Mononuclear cell (primary cell): ENCODE data around the gene SRGAP3. TPM values are rescaled to one million over a fixed set of nuclear protein-coding genes. Genes with fewer than 3 reads are reported as not detected.

Experiments used
- H3K27me3 ChIP-seq: 2 replicates; pipeline ENCODE4 v1.6.0; 2011; ENCODE audit warnings: low read length, control low read depth; ENCODE audit not compliant: insufficient read depth
- H3K4me1 ChIP-seq: 2 replicates; pipeline ENCODE4 v1.5.1; 2011; ENCODE audit warnings: mild to moderate bottlenecking, low read length, control low read depth; ENCODE audit not compliant: insufficient read depth
- H3K4me3 ChIP-seq: 2 replicates; pipeline ENCODE4 v1.5.1; 2011; ENCODE audit warnings: mild to moderate bottlenecking, low read length, moderate library complexity
- H3K9me3 ChIP-seq: 2 replicates; pipeline ENCODE4 v1.5.1; 2011; ENCODE audit warnings: low read depth, mild to moderate bottlenecking, control low read depth, low read length
- total RNA-seq: library from RNA; depleted of rRNA; stranded (reverse); fragments of >200 nt; gene quantifications from one replicate; pipeline ENCODE4 v1.2.3, GENCODE V29; 2012

SRGAP3 gene
- total RNA-seq, 1 donor: 2.2 TPM

DNA sequence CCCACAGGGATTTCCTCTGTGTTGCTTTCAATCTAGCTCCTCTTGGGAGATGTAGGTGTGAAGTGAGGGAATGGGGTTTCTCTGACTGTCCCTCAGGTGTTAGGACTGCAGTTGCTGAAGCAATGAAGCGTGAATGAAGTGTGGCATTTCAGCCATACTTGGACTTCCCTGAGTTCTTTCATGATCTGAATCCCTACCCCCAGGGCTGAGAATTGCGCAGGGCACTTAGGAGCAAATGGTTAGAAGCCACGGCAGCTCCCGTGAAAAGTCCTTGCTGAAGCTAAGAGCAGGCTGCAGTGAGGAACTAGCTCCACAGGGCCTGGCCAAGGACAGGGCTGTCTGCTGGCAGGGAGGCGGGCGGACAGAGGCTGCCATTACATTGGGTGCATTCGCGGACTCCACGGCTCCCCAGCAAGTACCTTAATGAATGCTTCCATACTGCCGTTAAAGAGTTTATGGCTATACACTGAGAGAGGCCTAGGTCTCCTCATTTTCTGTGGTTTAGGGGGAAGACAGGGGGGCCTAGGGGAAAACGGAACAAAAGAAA lies 217.1 kb downstream of the SRGAP3 start:
- H3K27me3 ChIP-seq: no peaks in the 10 kb centered on the region
- H3K4me3 ChIP-seq: no peak overlapping the region

DNA sequence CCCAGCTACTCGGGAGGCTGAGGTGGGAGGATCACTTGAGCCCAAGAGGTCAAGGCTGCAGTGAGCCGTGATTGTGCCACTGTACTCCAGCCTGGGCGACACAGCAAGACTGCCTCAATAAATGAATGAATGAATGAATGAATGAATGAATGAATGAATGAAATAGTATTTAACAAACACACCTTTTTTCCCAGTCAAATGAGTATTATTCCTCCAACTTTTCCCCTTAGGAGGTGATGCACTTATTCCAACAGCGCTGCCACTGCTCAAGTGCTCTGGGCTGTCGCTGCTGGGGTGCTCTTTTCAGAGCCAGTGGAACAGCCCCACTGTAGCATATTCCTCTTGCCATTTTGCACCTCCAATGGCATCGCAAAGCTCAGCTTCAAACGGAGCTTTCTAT lies 219.4 kb downstream of the SRGAP3 start:
- Histone ChIP-seq H3K4me3 (no peak overlapping the region), H3K9me3 (no peaks in the 10 kb centered on the region), H3K4me1 (no peaks in the 10 kb centered on the region), H3K27me3 (no peaks in the 10 kb centered on the region)

More for the DNA sequence above, 217.1 kb downstream of the SRGAP3 start:
- H3K9me3 ChIP-seq: no peaks in the 10 kb centered on the region
- peaks cover 21% of the 10 kb centered on the region for H3K4me1 ChIP-seq

DNA sequence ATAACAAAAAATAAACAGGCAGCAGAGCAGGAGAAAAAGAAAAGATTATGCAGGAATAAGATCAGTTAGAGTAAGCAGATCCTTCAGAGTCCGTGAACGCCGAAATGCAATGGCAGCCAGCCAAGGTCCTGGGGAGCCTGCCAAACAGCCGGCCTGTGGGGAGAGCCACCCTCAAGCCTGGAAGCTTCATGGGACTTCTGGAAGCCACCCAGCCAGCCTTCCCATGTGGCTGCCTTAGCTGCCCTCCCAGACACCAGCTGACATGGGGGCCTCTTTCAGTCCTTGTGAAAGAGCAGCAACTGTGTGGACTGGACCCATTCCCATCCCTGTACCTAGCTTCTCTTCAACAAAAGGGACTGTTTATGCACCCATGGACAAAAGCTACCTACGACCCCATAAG lies 221.3 kb downstream of the SRGAP3 start:
- H3K4me3 ChIP-seq: no peak overlapping the region
- H3K9me3 ChIP-seq: no peaks in the 10 kb centered on the region
- no peaks in the 10 kb centered on the region for H3K4me1 ChIP-seq
- no peaks in the 10 kb centered on the region for H3K27me3 ChIP-seq

DNA sequence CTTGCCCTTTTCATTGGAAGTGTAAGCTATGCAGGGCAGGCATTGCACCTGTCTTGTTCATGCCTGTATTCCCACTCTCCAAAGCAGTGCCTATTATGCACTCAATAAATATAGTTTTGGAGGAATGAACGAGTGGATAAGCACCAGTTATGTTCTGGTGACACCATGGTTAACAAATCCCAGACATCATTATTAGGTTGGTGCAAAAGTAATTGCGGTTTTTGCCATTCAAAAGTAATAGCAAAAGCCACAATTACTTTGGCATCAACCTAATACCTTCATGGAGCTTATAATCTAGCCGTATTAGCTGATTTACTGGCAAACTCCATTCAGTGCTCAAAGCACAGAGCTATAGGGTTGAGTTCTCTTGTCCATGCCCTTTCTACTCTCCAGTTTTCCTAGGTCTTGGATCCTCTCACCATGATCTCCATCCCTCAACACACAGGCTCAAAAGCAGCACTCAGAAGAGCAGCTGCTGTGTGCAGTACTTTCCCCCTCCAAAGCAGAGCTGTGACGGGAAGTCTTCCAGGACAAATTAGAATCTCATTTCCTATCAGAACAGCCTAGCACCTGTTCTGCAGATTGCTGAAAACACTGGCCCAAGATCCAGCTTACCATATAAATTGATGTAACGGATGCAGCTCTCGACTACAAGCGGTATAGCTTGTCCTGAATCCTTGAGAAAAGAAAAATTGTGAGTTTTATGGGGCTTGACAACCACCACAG lies 223.0 kb downstream of the SRGAP3 start:
- Histone ChIP-seq H3K9me3 (no peaks in the 10 kb centered on the region), H3K4me1 (no peaks in the 10 kb centered on the region), H3K27me3 (no peaks in the 10 kb centered on the region), H3K4me3 (no peak overlapping the region)

DNA sequence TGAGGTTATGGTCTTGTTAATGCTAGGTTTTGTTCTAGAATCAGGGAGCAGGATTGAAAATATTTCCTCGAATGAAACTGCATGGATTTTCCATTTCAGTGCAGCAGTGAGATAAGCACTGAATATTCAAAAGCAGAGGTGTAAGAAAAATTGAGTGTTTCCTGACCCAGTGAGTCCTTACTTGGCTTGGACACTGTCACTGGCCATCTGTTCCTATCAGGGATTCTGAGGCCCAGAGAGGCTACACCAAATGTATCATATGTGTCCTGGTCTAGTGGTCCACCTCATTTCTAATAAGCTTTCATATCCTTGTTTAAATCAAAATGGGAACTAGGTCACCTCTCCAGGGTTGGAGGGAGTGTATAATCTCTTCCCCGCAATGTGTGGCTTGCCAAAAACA lies 225.1 kb downstream of the SRGAP3 start:
- no peak overlapping the region for H3K4me3 ChIP-seq
- H3K9me3 ChIP-seq: no peaks in the 10 kb centered on the region
- H3K4me1 ChIP-seq: no peaks in the 10 kb centered on the region
- no peaks in the 10 kb centered on the region for H3K27me3 ChIP-seq

DNA sequence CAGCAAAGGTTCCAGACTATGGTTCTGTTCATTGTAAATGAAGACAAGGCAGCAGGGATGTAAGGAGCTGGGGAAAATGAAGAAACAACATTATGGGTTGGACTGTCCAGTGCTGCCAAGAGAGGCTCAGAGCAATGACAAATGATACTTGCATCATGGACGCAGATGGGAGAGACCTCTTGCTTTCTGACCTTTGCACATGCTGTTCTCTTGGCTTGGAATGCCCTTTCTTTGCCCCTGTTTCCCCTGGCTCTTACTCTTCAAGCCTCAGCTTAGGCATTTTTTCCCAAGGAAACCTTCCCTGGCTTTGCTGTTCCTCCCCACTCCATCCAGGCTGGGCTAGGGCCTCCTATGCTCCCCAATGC lies 226.2 kb downstream of the SRGAP3 start:
- Histone ChIP-seq H3K9me3 (no peaks in the 10 kb centered on the region), H3K27me3 (no peaks in the 10 kb centered on the region), H3K4me3 (no peak overlapping the region), H3K4me1 (no peaks in the 10 kb centered on the region)

DNA sequence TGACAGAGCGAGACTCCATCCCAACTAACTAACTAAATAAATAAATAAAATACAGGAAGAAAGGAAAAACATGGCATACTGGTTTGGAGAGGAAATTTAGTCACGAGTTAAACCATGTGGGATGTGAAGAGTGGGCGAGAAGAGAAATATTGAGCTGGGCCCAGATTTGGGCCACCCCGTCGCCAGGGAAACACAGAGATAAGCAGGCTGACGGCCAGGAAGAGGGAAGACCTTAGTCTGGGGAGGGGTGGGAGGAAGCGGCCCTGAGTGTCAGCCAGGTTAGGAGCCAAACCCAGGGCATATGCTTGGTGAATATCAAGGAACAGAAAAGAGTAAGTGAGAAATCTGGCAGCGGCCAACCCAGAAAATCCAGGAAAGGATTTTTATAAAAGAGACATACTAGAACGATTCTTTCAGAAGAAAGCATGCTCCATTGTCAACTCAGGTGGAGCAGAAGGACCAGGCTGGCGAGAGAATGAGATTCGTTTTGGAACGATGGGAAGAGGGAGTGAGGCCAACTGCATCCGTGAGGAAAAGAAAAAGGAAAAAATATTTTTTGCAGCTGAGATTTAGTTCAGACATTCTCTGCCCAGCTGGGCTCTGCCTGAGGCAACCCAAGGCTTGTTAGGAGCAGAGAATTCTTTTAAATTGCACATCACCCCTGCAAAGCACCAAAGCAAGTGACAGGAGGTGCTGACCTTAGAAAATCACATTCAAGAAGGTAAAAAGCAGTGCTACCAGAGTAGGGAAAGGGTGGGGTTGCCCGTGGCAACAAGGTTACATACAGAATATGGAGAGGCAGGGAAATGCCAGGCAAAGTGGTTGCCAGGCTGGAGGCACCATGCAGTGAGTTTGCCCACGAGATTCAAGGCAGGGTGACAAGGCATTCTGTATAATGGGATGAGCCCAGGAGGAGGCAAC lies 226.9 kb downstream of the SRGAP3 start:
- Histone ChIP-seq H3K27me3 (no peaks in the 10 kb centered on the region), H3K9me3 (no peaks in the 10 kb centered on the region), H3K4me1 (no peaks in the 10 kb centered on the region), H3K4me3 (no peak overlapping the region)

DNA sequence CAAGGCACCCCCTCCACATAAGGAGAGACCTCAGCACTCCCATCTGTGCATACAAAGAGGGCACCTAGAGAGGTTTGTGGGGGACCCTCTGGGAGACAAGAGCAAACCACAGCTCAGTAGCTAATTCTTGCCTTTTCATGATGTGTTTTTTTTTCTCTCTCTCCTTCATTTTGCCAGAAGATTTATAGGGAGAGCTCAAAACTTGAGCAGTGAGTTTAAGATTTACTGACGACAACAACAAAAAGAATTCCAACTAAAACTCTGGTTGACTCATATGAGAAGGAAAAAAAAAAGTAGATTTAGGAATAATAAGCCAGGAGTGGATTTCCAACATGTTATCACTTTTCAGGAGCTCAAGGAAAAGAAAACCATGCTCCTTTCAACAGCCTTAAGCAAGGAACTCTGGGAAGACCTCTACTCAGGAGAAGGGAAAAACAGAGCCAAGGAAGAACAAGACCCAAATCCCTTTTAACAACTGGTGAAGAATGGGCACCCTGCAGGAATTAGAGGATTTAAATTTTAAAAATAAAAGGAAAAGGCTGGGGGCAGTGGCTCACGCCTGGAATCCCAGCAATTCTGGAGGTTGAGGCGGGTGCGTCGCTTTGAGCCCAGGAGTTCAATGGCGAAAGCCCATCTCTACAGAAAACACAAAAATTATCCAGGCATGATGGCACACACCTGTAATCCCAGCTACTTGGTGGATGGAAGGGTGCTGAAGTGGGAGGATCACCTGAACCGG lies 228.0 kb downstream of the SRGAP3 start:
- Histone ChIP-seq H3K9me3 (no peaks in the 10 kb centered on the region), H3K27me3 (no peaks in the 10 kb centered on the region), H3K4me3 (no peak overlapping the region), H3K4me1 (no peaks in the 10 kb centered on the region)

DNA sequence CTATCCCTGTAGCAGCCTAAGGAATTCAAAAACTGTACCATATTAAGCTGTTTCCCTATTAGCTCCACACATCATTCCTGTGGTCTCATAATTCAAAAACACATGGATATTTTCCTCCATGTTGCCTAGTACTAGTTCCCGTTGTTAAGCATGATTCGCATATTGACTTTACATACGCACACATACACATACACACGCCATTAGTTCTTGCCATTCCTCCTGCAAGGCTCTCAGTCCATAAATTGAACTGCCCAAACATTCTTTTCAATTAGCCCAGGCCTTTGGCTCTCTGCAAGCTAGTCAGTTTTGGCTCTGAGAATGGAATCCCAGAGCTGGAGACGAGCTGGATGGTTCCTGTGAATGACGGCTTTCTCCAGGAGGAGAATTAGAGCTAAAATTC lies 229.0 kb downstream of the SRGAP3 start:
- H3K4me3 ChIP-seq: no peak overlapping the region
- H3K4me1 ChIP-seq: no peaks in the 10 kb centered on the region
- H3K27me3 ChIP-seq: no peaks in the 10 kb centered on the region
- H3K9me3 ChIP-seq: no peaks in the 10 kb centered on the region

DNA sequence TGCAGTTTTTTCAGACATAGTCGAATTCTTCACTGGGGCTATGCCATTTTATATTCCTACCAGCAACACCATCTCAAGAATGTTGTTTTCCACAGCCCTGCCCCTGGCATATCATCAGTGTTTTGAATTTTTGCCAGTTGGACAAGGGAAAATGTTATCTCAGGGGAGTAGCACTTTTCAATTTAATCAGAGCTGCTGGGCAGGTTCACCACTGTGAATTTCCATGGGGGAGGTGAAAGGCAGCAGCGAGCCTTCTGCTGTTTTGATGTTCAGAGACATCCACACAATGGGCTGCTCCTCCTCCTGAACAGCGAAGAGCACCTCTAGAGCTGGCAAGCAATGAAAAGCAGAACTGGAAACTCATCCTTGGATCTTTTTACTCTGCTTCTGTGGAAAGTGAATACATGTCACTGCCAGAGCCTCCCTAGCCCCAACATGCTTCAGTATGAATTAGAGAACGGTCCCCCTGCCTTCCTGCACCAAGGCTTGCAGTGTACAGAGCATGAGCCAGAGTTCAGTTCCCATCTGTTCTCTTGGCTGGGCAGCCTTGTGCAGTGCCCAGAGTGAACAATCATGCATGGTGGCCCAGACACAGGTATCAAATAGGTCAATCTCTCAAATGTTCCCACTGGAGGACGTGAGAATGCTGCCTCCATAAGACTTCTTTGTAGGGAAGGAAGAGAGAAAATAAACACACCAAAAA lies 230.0 kb downstream of the SRGAP3 start:
- H3K4me1 ChIP-seq: no peaks in the 10 kb centered on the region
- no peak overlapping the region for H3K4me3 ChIP-seq

DNA sequence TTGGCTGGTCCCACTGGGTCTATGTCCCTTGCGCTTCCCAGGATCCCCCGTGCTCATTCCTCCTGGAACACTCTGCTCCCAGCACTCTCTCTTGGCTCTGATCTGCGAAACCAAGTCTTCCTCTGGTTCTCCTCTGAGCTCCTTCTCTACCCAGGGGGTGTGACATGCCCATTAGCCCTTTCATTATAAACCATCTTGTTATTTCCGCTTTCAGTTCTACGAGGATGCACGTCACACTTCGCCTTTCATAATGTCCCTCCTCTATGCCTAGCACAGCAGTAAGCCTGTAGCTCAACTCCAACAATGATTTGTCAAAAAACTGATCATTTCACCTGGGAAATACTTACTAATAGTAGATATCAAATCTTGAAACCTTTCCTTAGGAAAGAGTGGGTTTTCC lies 234.2 kb downstream of the SRGAP3 start:
- Histone ChIP-seq H3K27me3 (no peaks in the 10 kb centered on the region), H3K4me1 (no peaks in the 10 kb centered on the region), H3K9me3 (no peaks in the 10 kb centered on the region), H3K4me3 (no peak overlapping the region)

More for the DNA sequence above, 230.0 kb downstream of the SRGAP3 start:
- H3K9me3 ChIP-seq: no peaks in the 10 kb centered on the region
- no peaks in the 10 kb centered on the region for H3K27me3 ChIP-seq

DNA sequence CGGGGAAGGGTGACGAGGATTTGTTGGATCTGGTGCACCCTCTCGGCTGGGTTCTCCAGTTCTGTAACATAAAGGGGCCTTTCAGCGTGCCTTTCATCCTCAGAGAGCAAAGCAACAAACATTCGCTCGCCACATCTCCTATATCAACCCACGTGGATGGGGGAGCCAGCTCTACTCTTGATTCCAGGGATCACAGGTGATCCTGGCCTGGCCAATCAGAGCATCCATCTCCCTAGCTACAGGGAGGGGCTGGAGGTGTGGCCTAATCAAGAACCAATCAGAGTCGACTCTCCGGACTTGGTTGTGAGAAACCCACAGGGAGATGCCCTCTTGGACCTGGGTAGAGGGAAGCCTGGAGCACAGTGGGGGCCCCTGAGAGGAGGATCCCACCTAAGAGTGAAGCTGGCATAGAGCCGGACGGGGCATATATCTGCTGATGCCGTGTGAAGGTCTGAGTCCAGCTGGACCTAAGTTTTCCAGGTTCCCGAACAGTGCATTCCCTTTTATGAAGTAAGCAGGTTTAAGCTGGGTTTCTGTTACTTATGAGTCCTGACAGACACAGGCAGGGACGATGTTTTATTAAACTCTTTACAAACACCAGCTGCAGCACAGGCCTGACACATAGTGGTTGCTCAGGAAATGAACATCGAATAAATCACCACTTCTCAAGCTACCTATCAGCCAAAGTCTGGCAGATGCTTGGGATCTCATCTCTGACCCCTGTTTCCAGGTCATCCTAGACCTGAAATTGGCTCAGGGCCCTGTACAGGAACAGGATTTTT lies 235.5 kb downstream of the SRGAP3 start:
- H3K9me3 ChIP-seq: no peaks in the 10 kb centered on the region
- no peak overlapping the region for H3K4me3 ChIP-seq
- no peaks in the 10 kb centered on the region for H3K4me1 ChIP-seq
- no peaks in the 10 kb centered on the region for H3K27me3 ChIP-seq

DNA sequence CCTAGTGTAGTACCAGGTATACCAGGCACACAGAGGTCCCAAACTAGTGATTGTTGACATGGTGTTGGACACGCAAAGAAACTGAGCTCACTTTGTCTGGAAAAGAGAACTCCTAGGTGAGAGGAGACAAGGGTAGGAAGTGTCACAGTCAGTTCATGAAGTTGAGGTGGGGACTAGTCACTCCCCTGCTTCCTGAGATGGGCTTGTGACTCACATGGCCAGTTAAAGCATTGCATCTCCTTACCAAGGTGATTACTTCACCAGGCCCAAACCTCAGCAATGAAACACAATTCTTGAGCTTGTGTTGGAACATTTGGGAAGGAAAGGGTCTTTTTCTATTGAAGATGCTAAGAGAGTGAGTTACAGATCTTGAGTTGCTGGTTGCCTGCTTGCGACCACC lies 236.9 kb downstream of the SRGAP3 start:
- no peaks in the 10 kb centered on the region for H3K4me1 ChIP-seq
- H3K9me3 ChIP-seq: no peaks in the 10 kb centered on the region
- no peaks in the 10 kb centered on the region for H3K27me3 ChIP-seq
- no peak overlapping the region for H3K4me3 ChIP-seq
